ENCODE measurements around the gene DDX11.
"Not testable (repeated sequence)": the region's sequence is repeated elsewhere in the genome, so short reads cannot be mapped to it uniquely, and the experiment has no call there.

The DDX11 gene

DNA sequence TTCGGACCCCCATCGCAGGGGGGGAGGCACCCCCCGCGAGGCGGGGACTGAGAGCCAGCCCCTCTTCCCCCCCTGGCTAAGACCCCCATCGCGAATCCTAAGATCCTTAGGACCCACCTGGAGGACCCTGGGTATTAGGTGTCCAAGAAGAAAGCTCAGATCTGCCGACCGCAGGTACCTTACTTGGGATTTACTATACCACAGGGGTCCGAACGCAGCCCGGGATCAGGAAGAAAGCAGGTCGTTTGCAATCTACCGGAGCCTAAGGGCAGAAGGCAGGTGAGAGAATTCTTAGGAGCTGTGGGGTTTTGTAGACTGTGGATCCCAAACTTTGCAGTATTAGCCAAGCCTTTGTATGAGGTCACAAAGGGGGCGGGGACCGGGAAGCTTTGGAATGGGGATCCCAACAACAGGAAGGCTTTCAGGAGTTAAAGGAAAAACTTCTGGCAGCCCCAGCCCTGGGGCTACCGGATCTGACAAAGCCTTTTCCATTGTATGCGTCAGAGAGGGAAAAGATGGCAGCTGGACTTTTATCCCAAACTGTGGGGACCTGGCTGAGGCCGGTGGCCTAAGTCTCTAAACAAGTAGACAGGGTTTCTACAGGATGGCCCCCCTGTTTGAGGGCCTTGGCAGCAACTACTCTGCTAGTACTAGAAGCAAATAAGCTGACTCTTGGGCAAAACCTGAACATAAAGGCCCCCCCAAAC is 47.5 kb downstream of the DDX11 start:
- DNase-seq (ENCODE audit: low read depth in 3 of 3, low spot score in 1 of 3) = not testable (repeated sequence)

DNA sequence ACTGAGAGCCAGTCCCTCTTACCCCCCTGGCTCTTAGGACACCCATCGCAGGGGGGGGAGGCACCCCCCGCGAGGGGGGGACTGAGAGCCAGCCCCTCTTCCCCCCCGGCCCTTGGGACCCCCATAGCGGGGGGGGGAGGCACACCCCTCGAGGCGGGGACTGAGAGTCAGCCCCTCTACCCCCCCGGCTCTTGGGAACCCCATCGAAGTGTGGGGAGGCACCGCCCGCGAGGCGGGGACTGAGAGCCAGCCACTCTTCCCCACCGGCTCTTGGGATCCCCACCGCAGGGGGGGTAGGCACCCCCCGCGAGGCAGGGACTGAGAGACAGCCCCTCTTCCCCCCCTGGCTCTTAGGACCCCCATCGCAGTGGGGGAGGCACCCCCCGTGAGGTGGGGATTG is 48.8 kb downstream of the DDX11 start:
- DNase-seq (ENCODE audit: low read depth in 3 of 3, low spot score in 1 of 3) = no peak

DNA sequence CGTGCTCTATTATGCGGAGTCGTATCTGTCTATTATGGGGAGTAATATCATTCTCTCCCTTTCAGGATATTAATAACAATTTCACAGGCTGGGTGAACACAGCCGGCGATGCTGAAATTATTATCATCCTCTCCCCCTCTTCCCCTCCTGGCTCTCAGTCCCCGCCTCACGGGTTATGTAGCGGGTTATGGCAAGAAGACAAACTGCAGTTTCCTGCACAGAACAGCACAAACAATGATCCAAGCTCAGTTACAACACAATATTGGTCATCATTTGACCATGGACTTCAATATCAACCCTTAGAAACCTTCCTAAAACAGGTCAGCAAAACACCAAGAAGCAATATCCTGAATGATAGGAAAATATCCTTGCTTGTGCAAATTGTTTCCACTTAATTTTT is 50.5 kb downstream of the DDX11 start:
- DNase-seq (ENCODE audit: low read depth in 3 of 3, low spot score in 1 of 3) = not testable (repeated sequence)

DNA sequence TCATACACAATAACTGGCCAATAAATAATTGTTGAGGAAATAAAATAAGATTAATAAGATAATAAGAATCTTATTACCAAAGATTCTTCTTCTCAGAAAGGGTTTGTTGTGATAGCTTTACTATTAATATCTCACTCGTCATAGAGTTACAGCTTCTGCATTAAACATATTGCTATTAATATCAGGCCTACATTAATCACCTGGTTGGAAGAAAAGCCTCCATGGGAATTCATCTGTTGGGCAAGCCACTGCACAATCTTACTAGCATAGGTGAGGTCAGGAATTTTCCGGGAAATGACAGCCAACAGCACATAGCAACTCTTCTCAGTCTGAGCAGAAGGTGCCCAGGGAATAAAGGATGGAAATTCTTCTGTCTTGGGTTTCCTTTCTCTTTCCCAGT is 51.5 kb downstream of the DDX11 start:
- not testable (repeated sequence) for DNase-seq (ENCODE audit: low read depth in 3 of 3, low spot score in 1 of 3)

DNA sequence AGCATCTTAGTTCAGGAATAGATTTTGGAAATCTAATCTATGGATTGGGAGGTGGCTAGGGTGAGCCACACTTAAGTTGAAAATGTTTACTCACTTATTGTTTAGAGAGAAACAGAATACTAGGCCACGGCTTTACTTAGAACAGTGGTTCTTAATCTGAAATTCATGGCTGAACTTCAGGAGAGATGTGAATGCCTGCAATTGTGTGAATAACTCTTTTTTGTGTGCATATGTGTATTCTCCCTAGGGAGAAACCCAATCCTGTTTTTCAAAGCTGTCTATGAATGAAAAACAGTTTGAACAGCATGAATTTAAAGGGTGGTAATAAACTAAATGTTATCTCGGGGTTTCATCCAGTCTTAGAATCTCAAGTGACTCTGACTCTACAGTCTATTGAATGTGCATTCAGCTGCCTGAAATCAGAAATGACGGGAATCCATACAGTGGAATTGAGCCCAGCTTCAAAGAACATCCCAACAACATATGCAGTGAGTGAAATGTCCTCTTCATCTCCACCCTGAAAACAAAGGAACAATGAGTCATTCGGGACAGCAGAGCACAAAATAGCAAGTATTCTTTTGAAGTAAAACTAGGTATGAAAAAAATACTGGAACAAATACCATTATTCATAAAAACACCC is 53.7 kb downstream of the DDX11 start:
- DNase-seq (ENCODE audit: low read depth in 3 of 3, low spot score in 1 of 3) = not testable (repeated sequence)

DNA sequence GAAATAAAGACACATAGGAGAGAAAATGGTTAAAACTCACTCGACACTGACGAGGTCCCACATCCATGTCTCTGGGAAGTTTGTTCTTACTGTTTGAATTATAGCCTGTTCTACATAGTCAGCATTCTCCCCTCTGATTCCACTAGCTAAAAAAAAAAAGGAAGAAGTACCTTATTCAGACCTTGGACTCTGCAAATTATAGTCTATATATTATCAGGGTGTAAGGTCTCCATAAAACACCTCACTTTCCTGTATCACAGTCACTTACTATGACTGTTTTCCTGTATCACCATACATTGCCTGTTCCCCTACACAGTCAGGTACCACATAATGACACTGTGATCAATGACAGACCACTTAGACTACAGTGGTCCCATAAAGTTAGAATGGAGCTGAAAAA is 62.9 kb downstream of the DDX11 start:
- not testable (repeated sequence) for DNase-seq (ENCODE audit: low read depth in 3 of 3, low spot score in 1 of 3)

DNA sequence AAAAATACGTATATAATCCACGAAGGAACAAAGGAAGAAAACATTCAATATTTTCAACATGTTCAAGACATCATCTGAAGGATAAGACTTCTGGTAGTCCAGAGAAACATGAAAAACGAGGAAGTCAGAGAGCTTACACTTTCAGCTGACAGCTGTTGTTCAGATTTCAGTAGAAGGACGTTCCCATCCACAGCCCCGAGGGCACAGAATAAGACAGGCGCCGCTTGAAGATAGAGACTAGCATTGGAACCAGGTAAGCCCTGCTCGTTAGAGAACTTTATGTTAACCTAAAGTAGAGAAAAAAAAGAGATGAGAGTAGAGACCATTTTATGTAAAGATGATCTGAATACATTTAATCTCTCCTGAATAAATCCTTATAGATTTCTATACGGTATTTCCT is 71.1 kb downstream of the DDX11 start:
- not testable (repeated sequence) for DNase-seq (ENCODE audit: low read depth in 3 of 3, low spot score in 1 of 3)

DNA sequence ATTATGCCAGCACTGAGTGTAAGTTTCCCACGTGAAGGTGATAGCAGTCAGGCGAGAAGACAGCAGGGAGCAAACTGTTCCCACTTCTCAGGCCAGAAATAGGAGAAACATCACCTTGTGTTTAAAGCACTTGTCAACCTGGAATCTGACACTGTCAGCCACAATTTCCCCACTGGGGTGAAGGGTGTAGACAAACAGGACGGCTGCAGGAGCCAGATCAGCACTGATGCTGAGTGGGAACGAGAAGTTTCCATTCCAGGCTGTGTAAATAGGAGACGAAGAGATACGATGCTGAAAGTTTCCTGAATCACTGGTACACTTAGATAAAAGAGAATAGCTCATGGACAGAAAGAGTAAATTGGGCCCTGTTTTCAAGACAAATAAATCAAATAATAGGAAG is 71.6 kb downstream of the DDX11 start:
- not testable (repeated sequence) for DNase-seq (ENCODE audit: low read depth in 3 of 3, low spot score in 1 of 3)

DNA sequence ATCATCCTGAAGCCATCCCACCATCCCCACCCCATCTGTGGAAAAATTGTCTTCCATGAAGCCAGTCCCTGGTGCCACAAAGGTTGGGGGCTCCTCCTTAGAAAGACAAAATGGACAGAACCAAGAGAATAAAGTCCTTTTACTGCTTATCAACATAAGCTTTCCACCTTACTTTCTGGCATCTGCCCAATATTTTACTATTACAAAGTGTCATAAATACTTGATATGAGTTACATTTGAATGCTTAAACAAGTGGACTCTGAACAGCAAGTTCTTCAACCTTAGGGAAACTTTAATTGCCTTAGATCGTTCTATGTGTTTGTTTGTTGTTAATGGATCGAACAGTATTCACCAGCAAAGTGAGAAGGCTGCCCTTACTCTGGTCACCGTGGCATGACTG is 73.8 kb downstream of the DDX11 start:
- DNase-seq (ENCODE audit: low read depth in 3 of 3, low spot score in 1 of 3) = not testable (repeated sequence)

DNA sequence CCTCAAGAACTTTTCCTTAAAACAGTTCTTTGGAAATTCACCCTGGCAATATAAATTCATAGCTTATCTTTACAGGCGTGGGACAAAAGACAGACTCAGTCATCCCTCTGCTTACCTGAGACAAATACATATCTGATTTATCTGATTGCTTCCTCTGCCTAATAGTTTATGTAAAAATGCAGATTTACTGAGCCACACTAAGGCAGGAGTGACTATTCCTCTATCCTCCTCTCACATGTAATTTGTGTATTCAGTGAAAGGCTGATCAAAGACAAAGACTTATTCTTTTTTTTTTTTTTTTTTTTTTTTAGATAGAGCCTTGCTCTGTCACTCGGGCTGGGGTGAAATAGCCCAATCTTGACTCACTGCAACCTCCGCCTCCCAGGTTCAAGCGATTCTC is 77.1 kb downstream of the DDX11 start:
- DNase-seq (ENCODE audit: low read depth in 3 of 3, low spot score in 1 of 3) = not testable (repeated sequence)
